Femur (tissue), 1 donor: ENCODE data around the gene GPATCH2L.

ENCODE experiments used
- DNase-seq: peaks from one replicate; pipeline ENCODE4 v3.0.0-alpha.2; 2017

Gene GPATCH2L

GRCh38 chr14:76136476-76137110, 15.1 kb upstream of the GPATCH2L start:
- DNase-seq = no peak

DNA sequence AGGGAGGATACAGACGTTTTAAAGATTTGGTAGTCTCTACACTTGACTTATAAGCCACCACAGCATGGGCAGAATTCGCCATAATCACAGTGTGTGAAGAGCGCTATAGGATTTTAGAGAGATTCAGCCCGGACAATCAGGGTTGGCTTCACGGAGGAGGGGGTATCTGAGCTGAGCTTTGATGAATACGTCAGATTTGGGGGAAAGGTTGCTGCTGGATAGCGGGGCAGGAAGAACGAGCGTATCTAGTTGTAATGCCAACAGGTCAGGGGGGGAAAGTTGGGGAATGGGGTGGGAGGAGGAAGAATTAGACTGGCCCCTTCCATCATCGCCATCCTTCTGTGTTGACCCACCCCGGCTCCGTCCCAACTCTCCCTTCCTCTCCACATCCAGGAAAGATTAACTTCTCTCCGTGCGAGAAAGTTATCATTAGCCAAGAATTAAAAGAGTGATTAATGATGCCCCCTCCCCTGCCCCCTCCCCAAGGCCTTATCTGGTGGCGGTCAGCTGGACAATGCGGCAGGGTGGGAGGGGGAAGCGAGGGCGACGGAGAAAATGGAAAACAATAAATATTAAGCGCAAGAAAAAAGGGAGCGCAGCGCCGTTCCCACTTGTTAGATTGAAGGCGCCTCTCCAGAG, 13.5 kb upstream of the GPATCH2L start:
- DNase-seq = no peak

- DNase-seq = no peak
These were observed 12.7 kb upstream of the GPATCH2L start for GRCh38 chr14:76138758-76139723.

GRCh38 chr14:76143642-76144041, 8.1 kb upstream of the GPATCH2L start:
- DNase-seq = no peak

DNA sequence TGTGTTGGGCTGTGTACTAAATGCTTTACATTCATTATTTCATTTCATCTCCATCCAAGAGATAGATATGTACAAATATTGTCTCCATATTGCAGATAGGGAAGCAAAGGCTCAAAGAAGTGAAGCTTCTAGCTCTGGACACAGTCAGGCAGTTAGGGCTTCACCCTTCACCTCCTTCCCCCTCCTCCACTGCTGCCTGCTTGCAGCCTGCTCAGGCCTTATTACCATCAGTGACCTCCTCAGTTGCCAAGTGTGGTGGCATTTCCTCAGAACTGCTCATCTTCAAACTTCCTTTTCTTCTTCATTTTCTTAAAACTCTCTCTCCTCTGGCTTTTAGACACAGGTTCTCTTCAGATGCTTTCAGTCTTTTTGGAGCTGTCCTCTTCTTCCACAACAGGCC, 4.7 kb upstream of the GPATCH2L start:
- no peak for DNase-seq

DNA sequence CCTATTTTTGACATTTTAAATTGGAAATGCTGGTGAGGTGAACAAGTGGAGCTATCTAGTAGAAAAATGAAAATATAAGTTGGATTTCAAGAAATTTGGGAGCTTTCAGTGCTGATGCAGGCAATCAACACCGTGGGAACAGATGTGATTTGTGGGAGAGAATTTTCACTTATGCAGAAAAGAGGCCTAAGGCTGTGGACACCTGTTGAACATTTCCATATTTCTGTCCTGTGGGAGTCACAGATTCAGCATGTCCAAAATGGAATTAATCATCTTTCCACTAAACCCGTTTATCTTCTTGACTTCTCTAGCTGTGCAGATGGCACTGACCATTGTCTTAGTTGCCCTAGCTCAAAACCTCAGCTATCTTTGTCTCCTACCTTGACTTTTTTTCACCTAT, 2.5 kb upstream of the GPATCH2L start:
- DNase-seq = no peak

DNA sequence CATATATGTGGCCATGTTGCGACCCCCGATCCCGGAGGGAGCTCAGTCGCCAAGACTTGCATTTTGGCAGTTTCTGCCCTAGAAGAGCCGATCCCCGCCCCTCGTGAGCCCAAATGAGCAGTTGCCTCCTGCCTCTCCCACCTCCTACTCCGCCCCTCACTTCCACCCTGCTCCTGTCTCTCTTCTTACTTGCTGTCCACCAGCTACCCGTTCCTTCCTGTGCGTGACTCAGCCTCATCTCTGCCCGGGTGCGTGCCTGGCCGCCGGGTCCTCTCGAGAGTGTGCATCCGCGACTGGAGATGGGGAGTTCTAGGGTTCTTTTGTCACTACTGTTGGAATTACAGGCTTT, 585 bp downstream of the GPATCH2L start:
- peak; percentile 77 for DNase-seq

- no peak for DNase-seq
These were observed 2.2 kb downstream of the GPATCH2L start for GRCh38 chr14:76153919-76154318.

GRCh38 chr14:76154539-76155126, 2.9 kb downstream of the GPATCH2L start:
- DNase-seq = no peak

DNA sequence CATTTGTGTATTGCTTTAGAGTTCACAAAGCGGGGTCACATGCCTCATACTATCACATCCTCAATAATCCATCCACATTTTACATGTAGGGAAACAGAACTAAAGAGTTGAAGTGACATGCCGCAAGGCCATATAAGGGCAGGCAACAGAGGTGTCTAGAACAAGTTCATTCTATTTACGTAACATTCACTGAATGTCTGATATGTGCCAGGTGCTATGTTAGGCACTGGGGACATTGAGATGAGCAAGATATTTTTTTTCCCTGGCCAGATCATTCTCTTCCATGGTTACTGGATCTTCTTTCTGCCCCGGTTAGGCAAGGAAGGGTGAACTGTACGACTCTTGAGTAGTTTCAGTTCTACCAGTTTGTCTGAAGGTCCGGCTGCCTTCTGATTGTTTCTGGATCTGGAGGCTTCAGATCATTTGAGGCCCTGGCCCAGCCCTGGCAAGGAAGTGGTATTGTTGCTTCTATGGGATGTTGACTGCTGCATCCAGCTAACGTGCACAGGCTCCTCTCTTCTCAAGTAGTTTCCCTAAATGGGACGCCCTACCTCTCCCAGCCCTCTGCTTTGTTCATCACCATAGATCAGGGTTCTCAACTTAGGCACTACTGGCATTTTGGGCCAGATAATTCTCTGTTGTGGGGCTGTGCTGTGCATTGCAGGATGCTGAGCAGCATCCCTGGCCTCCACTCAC, 12.1 kb downstream of the GPATCH2L start:
- DNase-seq = no peak

GRCh38 chr14:76168531-76168930, 16.8 kb downstream of the GPATCH2L start:
- DNase-seq = no peak

DNA sequence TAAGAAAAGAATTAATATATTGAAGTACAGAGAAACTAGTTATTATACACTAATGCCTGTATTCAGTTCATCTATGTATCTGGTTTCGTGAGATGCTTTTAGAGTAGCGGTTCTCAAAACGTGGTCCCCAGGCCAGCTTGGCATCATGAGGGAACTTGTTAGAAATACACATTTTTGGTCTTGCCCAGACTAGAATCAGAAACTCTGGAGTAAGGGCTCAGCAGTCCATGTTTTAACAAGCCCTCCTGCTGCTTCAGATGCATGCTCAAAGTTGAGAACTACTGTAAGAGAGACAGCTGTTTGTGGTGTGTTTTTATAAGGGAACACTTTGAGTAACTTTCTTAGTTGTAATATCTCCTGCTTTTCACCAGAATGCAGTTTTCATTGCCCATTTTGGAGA, 18.1 kb downstream of the GPATCH2L start:
- no peak for DNase-seq

DNA sequence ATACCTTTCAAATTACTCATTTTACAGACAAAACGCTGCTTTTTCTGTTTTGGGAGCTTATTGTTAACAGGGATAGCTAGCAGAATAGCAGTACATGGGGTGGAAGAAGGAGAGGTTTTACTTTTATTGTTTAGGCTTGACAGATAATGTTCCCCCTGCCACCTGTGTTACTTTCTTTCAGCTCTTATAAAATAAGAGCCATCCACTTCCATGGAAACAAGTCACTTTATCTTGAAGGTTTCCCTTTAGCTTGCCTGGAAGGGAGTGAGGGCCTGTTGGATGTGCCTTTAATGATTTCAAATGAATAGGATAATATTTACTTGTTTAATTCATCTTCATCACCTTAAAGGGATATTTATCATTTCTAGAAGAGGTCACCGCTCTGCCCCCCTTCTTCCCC, 23.3 kb downstream of the GPATCH2L start:
- no peak for DNase-seq

DNA sequence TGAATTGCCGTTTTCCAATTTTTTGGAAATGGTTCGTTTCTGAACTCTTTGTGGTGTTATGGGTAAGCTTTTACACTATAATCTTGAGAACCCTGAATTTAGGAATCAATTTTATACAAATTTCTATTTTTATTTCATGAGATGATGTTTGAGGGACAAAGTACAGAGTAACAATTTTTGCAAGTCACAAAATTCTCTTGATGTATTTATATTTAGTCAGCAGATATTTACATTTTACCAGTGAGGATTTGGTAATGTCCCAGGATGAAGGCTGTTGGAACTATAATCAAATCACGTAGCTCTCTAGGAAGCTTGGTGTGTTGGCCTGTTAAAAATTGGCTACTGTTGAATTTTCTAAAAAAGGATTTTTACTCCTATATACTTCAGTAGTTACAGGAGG, 24.2 kb downstream of the GPATCH2L start:
- DNase-seq = no peak

GRCh38 chr14:76181546-76181945, 29.8 kb downstream of the GPATCH2L start:
- no peak for DNase-seq

- DNase-seq = no peak
These were observed 34.7 kb downstream of the GPATCH2L start for GRCh38 chr14:76186308-76187027.

GRCh38 chr14:76191297-76191696, 39.6 kb downstream of the GPATCH2L start:
- peak; percentile 31 for DNase-seq

DNA sequence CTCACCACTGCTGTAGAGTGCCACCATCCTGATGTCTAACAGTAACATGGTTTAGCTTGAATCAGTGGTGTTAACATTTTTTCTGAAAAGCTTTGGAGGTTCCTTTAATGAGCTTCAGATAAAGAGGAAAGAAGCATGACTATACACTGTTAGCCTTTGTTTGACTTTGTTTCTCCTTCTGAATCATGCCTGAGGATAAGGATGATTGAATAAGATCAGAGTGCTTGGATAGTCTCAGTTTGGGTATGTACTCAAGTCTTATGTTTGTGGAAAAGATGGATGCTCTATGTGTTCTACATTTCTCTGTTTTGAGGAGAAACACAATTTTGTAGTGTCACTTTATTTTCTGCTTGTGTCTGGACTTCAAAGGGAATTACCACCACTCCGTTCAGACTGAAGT, 42.0 kb downstream of the GPATCH2L start:
- DNase-seq = no peak

DNA sequence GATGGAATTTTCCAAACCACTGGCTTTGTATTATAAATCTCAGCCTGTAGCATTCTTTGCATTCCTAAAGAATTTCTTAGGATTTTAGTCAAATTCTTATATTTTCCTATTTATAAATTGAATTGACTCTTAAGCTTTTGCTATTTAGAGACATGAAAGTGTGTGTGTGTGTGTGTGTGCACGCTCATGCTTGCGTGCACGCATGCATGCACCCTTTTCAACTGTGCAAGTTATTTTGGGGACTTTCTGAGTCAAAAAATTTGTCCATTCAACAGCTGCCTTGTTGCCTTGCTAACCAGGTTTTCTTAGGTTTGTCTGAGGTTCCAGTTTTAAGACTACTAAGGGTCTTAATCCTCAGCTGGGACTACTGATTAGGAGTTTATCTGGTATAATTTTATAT, 42.6 kb downstream of the GPATCH2L start:
- DNase-seq = no peak

GRCh38 chr14:76195003-76195402, 43.3 kb downstream of the GPATCH2L start:
- DNase-seq = no peak

DNA sequence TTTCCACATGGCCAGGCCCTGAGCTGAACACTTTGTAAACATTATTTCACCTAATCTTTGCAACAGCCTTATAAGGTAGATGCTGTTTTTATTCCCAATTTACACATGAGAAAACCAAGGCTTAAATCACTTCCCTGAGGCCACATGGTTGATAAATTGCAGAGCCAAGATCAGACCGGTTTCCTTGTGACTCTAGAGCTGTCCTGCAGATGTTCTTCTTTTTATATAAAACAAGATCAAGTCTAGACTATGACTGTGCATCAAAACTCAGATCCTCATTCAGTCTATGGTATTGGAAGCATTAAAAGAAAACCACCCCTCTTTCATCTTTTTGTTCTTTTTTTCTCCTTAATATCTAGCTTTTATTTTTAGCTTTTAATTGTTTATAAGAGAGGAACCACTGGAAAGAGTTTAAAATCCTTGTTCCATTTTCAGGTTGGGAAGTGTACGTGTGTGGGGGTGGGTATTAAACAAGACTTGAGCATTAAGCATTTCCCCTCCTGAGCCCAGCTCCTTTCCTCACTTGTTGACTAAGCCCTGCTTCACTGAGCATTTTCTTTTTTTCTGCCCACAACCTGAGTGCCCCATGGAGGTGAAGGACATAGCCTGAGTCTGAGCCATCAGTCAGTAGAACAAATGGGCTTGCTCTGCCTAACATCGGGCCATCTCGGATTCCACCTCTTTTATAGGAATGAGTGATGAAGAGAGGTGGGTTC, 45.4 kb downstream of the GPATCH2L start:
- DNase-seq = no peak
